Choroid plexus epithelial cell (primary cell): ENCODE measurements around the gene NRXN3.

Experiments
- DNase-seq: peaks from one replicate; pipeline ENCODE4 v3.0.0-alpha.2; 2010; ENCODE audit warnings: low read depth
- H3K4me3 ChIP-seq: 2 replicates; pipeline ENCODE4 v1.5.1; 2011; ENCODE audit warnings: low read depth, mild to moderate bottlenecking, control low read depth, low read length, moderate library complexity
- TF ChIP-seq, protein P1 (sequence below): conservative IDR thresholded peaks from 2 replicates; pipeline ENCODE4 v1.5.1; 2011; ENCODE audit warnings: low read depth, mild to moderate bottlenecking, control low read depth, inconsistent platforms, low read length, moderate library complexity

Gene NRXN3

GRCh38 chr14:79278286-79278797 lies 1108.2 kb downstream of the NRXN3 start:
- TF ChIP-seq, protein P1, sequence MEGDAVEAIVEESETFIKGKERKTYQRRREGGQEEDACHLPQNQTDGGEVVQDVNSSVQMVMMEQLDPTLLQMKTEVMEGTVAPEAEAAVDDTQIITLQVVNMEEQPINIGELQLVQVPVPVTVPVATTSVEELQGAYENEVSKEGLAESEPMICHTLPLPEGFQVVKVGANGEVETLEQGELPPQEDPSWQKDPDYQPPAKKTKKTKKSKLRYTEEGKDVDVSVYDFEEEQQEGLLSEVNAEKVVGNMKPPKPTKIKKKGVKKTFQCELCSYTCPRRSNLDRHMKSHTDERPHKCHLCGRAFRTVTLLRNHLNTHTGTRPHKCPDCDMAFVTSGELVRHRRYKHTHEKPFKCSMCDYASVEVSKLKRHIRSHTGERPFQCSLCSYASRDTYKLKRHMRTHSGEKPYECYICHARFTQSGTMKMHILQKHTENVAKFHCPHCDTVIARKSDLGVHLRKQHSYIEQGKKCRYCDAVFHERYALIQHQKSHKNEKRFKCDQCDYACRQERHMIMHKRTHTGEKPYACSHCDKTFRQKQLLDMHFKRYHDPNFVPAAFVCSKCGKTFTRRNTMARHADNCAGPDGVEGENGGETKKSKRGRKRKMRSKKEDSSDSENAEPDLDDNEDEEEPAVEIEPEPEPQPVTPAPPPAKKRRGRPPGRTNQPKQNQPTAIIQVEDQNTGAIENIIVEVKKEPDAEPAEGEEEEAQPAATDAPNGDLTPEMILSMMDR, result no peak
- H3K4me3 ChIP-seq, result peak overlapping the region; percentile 75
- no peak for DNase-seq

DNA sequence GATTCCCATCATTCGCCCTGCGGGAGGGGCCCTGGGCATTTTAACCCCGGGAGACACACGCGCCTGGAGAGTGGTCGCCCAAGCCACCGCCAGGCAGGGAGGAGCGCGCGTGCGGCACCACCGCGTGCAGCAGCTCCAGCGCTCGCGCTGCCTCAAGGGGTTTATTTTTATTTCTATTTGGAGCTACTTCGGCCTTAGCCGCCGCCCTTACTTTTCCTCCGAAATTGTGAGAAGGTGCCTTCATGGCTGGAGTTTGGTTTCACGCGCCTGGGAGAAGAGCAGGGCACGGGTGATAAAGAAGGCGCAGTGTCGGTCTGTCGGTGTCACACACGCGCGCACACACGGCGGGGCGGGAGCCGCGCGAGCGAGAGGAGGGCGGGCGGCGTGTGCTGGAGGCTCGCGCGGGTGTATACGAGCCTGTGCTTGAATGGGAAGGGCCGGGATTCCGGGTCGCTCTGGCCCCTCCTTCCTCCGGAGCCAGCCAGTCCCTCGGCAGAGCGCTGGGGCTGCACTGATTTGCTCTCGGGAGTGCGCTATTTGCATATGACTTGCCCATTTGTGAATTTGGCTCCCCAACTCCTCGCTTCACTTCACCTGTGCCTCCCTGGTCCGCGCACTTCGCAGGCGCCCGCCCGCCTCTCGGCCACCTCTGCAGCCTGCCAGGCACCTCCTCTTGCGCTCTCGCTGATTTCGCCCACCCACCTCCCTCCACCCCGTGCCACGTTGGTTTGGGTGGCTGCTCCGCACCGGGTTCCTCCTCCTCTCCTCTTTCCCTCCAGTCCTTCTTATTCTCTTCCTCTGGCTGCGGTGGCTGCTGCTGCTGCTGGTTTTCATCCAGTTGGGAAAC lies 1108.8 kb downstream of the NRXN3 start:
- H3K4me3 ChIP-seq, result peak overlapping the region; percentile 75
- DNase-seq, result peak; percentile 93
- TF ChIP-seq, protein P1, result no peak

GRCh38 chr14:79279645-79280597 lies 1109.7 kb downstream of the NRXN3 start:
- H3K4me3 ChIP-seq, result peak overlapping the region; percentile 75
- TF ChIP-seq, protein P1, result no peak
- no peak for DNase-seq

- TF ChIP-seq, protein P1, result no peak
- peak overlapping the region; percentile 75 for H3K4me3 ChIP-seq
- peak; percentile 37 for DNase-seq
Measured at GRCh38 chr14:79281244-79282152, 1111.3 kb downstream of the NRXN3 start.

DNA sequence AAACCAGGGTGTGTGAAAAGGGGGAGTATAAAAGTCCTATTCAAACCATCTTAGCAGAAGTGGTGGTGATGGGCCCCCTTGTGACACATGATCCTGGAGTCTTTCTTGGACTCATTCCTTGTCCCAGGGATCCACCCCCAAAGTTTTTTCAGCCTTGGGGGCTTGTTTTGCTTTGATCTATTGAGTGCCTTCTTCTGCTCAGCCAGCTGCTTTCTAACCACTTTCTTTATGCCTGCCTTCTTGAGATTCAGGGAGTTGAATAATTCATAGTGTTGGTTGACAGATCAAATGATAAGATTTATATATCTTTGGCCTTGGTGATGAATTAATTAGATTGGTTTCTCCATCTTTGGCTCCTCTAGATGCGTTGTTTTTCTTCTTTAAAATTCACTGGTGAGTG lies 1114.4 kb downstream of the NRXN3 start:
- H3K4me3 ChIP-seq, result no peak overlapping the region
- TF ChIP-seq, protein P1, result no peak
- DNase-seq, result no peak

GRCh38 chr14:79285263-79285662 lies 1115.1 kb downstream of the NRXN3 start:
- TF ChIP-seq, protein P1, result no peak
- H3K4me3 ChIP-seq, result no peak overlapping the region
- DNase-seq, result no peak
